ENCODE measurements around the gene DMXL2.
"Not testable (repeated sequence)": the region's sequence is repeated elsewhere in the genome, so short reads cannot be mapped to it uniquely, and the experiment has no call there.

DMXL2 gene

DNA sequence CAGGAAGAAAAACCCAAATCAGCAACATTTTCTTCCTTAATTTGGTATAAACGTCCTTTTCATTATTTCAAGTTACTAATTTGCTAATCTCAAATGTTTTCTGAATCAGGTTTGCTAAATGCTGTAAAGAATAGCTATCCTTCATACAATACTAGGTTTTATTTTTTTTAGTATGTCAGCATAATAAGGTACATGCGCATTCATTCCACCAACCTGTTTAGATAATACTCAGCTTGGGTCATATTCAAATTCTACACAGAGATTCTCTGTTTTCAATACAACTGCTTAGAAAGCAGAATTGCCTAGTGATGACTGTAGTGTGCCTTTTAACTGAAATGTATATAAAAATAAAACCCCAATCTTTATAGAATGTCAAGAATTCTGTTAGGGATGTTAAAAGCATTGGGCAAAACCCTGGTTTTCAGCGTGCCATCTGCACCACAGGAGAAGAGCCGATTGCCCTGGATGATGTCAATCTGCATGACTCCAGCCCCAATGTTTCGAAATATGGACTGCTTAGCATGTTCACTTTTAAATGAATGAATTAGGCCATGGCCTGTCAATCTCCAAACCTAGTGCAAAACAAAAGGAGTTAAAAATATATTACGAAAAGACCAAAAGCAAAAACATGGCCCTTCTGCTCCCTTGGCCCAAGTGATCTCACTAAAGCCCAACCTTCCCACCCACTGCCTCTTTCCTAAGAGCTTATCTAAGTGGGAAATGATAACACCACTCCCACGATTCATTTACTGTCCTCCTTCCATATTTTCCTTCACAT, 173.8 kb downstream of the DMXL2 start:
- TF ChIP-seq, protein P1, sequence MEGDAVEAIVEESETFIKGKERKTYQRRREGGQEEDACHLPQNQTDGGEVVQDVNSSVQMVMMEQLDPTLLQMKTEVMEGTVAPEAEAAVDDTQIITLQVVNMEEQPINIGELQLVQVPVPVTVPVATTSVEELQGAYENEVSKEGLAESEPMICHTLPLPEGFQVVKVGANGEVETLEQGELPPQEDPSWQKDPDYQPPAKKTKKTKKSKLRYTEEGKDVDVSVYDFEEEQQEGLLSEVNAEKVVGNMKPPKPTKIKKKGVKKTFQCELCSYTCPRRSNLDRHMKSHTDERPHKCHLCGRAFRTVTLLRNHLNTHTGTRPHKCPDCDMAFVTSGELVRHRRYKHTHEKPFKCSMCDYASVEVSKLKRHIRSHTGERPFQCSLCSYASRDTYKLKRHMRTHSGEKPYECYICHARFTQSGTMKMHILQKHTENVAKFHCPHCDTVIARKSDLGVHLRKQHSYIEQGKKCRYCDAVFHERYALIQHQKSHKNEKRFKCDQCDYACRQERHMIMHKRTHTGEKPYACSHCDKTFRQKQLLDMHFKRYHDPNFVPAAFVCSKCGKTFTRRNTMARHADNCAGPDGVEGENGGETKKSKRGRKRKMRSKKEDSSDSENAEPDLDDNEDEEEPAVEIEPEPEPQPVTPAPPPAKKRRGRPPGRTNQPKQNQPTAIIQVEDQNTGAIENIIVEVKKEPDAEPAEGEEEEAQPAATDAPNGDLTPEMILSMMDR (IDR thresholded peaks at IDR 0.05; ENCODE audit: low read depth, low read length) = no peak
- no peak overlapping the region for H3K4me3 ChIP-seq (ENCODE audit: low read depth, low read length)
- in situ Hi-C loops (cut with HindIII; ENCODE audit: low sequenced_read_pairs) = no loop called here
- DNase-seq (ENCODE audit: low read depth, low spot score) = no peak

DNA sequence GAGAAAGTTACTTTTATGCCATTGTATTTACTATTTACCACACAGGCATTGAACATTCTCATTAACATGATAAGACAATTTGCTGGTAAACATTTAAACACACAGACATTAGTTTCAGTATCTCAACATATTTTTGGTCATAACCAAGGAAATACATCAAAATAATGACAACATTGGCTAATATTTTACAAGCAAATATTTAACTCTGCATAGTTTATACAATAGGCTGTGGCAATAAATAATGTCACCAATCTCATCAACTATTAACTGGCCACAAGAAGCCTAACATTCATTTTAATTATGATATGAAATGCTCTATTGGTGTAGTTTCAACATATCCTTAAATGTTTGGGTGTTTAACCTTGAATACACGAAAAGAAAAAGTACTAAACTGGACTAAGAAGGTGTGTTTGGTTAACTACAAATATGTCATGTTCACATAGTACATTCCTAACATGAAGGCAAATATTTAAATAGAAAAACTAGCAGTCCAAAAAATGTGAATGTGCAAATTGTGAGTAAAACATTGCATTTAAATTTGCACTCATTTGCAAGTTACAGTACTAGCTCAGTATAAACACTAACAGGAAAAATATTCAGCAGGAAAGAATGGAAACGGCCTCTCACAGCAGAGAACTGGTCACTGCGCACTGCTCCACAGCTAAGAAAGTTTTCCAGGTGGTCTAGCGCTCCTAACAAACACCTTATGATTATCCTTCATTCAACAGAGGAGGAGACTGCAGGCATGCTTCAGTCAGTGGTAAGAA, 174.5 kb downstream of the DMXL2 start:
- in situ Hi-C loops (cut with HindIII; ENCODE audit: low sequenced_read_pairs) = no loop called here
- H3K4me3 ChIP-seq (ENCODE audit: low read depth, low read length) = no peak overlapping the region
- no peak for DNase-seq (ENCODE audit: low read depth, low spot score)
- TF ChIP-seq, protein P1 (IDR thresholded peaks at IDR 0.05; ENCODE audit: low read depth, low read length) = no peak

DNA sequence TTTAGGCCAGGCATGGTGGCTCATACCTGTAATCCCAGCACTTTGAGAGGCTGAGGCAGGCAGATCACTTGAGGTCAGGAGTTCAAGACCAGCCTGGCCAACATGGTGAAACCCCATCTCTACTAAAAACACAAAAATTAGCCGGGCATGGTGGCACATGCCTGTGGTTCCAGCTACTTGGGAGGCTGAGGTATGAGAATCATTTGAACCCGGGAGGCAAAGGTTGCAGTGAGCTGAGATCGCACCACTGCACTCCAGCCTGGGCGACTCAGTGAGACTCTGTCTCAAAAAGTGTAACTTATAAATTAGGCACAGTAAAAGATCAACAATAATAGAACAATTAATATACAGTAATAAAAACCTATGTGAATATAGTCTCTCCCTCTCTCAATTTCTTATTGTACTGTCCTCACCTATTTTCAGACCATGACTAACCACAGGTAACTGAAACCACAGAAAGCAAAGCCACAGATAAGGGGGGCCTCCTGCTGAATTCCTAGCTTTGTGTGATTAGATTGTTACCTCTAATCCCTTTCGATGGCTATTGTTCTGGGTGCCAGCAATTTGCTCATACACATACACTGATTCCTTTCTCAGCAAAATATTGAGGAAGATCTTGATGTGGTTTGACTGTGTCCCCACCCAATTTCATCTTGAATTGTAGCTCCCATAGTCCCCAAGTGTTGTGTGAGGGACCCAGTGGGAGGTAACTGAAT, 176.4 kb downstream of the DMXL2 start:
- DNase-seq (ENCODE audit: low read depth, low spot score); H3K4me3 ChIP-seq (ENCODE audit: low read depth, low read length); in situ Hi-C loops (cut with HindIII; ENCODE audit: low sequenced_read_pairs): not testable (repeated sequence)

DNA sequence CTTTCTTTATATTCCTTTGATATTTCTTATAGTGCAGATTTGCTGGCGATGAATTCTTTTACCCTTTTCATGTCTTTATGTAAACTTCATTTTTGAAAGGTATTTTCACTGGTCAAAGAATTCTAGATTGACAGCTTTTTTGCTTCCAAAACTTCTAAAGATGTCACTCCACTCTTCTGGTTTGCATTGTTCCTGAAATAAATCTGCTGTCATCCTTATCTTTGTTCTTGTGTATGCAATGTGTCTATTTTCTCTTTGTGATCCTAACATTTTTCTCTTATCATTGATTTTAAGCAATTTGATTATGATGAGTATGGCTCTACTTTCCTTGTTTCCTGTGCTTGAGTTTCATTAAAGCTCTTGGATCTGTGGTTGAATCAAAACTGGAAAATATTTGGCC, 177.8 kb downstream of the DMXL2 start:
- no peak overlapping the region for H3K4me3 ChIP-seq (ENCODE audit: low read depth, low read length)
- in situ Hi-C loops (cut with HindIII; ENCODE audit: low sequenced_read_pairs) = no loop called here
- TF ChIP-seq, protein P1 (IDR thresholded peaks at IDR 0.05; ENCODE audit: low read depth, low read length) = no peak
- DNase-seq (ENCODE audit: low read depth, low spot score) = no peak

DNA sequence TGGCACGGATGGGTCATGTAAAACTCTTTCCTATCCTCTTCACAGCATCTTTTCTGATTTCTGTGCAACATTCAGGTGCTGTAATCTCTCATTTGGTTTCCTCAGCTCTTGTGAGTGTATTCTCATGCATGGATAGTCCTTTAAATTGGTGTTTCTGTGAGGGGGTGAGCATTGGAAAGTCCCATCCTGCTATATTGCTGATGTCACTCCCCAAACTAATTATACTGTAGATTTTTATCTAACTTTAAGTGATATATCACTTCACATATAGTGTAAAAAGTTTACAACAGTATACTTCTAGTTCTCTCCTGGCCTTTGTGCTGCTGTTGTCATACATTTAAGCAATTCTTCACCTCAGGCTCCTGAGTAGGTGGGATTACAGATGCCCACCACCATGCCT, 178.5 kb downstream of the DMXL2 start:
- H3K4me3 ChIP-seq (ENCODE audit: low read depth, low read length) = no peak overlapping the region
- TF ChIP-seq, protein P1 (IDR thresholded peaks at IDR 0.05; ENCODE audit: low read depth, low read length) = no peak
- DNase-seq (ENCODE audit: low read depth, low spot score) = no peak
- in situ Hi-C loops (cut with HindIII; ENCODE audit: low sequenced_read_pairs) = no loop called here

DNA sequence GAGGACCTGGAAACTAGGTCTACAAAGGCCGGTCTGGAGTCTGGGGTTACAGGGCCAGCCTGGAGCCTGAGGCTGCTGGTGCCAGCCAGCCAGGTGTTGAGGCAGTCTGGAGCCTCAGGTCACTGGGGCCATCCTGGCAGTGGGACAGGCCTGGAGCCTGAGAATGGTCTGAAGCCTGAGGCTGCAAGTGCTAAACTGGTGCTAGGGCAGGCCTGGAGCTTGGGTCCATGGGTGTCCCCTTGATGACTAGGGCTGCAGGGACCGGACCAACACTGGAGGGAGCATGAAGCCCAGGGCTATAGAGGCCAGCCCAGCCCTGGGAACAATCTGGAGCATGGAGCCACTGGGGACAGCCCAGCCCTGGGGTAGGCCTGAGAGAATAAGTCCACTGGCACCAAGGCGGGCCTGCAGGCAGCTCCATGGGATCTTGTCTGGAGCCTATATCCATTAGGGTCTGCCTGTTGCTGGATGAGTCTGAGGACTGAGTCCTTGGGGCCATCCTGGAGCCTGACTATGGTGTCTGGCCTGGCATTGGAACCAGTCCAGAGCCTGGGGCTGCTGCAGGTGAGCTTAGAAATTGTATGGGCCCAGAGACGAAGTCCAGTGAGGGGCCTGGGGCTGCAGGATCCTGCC, 179.2 kb downstream of the DMXL2 start:
- in situ Hi-C loops (cut with HindIII; ENCODE audit: low sequenced_read_pairs) = no loop called here

More for the DNA sequence above, 179.2 kb downstream of the DMXL2 start:
- TF ChIP-seq, protein P1 (IDR thresholded peaks at IDR 0.05; ENCODE audit: low read depth, low read length) = no peak
- DNase-seq (ENCODE audit: low read depth, low spot score) = no peak
- H3K4me3 ChIP-seq (ENCODE audit: low read depth, low read length) = no peak overlapping the region

All from astrocyte of the spinal cord (primary cell).